GM21786 (cell line): Measurements from ENCODE around the gene FYN.

Experiments used
- ATAC-seq: cut with Tn5 transposase; IDR thresholded peaks from one replicate; pipeline ENCODE4 v1.9.1; 2021; ENCODE audit not compliant: unreplicated experiment

FYN gene

GRCh38 chr6:111713236-111713635 lies 160.0 kb downstream of the FYN start:
- no peak for ATAC-seq

- ATAC-seq = no peak
Measured at GRCh38 chr6:111711984-111712752, 161.1 kb downstream of the FYN start.

- no peak for ATAC-seq
Measured at GRCh38 chr6:111711476-111711875, 161.8 kb downstream of the FYN start.

- no peak for ATAC-seq
Measured at GRCh38 chr6:111710911-111711310, 162.3 kb downstream of the FYN start.

- no peak for ATAC-seq
Measured at GRCh38 chr6:111710439-111710838, 162.8 kb downstream of the FYN start.

- ATAC-seq = peak; percentile 92
Measured at GRCh38 chr6:111709615-111710398, 163.4 kb downstream of the FYN start.

- no peak for ATAC-seq
Measured at GRCh38 chr6:111709201-111709600, 164.1 kb downstream of the FYN start.

GRCh38 chr6:111707773-111708172 lies 165.5 kb downstream of the FYN start:
- ATAC-seq = no peak

GRCh38 chr6:111706841-111707391 lies 166.3 kb downstream of the FYN start:
- ATAC-seq = no peak

- ATAC-seq = no peak
Measured at GRCh38 chr6:111703723-111704122, 169.5 kb downstream of the FYN start.

- no peak for ATAC-seq
Measured at GRCh38 chr6:111702268-111702667, 171.0 kb downstream of the FYN start.

GRCh38 chr6:111701146-111701545 lies 172.1 kb downstream of the FYN start:
- ATAC-seq = no peak

- ATAC-seq = no peak
Measured at GRCh38 chr6:111700135-111700690, 173.0 kb downstream of the FYN start.

- ATAC-seq = no peak
Measured at GRCh38 chr6:111699123-111699522, 174.1 kb downstream of the FYN start.

GRCh38 chr6:111696814-111697213 lies 176.4 kb downstream of the FYN start:
- no peak for ATAC-seq

GRCh38 chr6:111692327-111693164 lies 180.7 kb downstream of the FYN start:
- no peak for ATAC-seq

GRCh38 chr6:111691345-111692225 lies 181.7 kb downstream of the FYN start:
- ATAC-seq = no peak

GRCh38 chr6:111689946-111690345 lies 183.3 kb downstream of the FYN start:
- no peak for ATAC-seq

- ATAC-seq = no peak
Measured at GRCh38 chr6:111689419-111689818, 183.8 kb downstream of the FYN start.

GRCh38 chr6:111688331-111688730 lies 184.9 kb downstream of the FYN start:
- no peak for ATAC-seq
